GM12872 (cell line): ENCODE data around the gene KCNB1.

Experiments used
- CTCF ChIP-seq: IDR thresholded peaks from 3 replicates; pipeline ENCODE4 v1.5.1; 2011; ENCODE audit warnings: low read depth, mild to moderate bottlenecking, low read length, moderate library complexity; ENCODE audit not compliant: insufficient read depth

KCNB1 gene

GRCh38 chr20:49395183-49395582, 87.3 kb downstream of the KCNB1 start:
- no peak for TF ChIP-seq CTCF

- TF ChIP-seq CTCF = no peak
These were observed 87.7 kb downstream of the KCNB1 start for GRCh38 chr20:49394757-49395156.

DNA sequence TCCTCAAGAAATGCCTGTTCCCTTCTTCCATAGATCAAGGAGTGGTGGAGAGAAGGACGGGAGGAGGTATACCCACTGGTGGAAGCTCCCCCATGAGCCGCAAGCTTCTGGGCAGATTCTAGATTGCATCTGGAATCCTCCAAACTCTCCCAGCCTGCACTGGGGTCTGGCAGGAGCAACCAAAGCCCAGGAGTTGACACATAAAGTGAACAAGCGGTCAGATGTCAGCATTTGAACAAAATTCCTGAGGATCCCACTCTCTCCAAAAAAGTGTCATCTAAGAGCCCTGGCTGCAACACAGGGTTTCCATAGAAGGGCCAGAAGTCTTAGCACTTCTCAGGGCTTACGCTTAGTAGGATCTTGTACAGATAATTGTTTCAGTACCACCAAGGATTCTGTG, 88.2 kb downstream of the KCNB1 start:
- TF ChIP-seq CTCF = no peak

DNA sequence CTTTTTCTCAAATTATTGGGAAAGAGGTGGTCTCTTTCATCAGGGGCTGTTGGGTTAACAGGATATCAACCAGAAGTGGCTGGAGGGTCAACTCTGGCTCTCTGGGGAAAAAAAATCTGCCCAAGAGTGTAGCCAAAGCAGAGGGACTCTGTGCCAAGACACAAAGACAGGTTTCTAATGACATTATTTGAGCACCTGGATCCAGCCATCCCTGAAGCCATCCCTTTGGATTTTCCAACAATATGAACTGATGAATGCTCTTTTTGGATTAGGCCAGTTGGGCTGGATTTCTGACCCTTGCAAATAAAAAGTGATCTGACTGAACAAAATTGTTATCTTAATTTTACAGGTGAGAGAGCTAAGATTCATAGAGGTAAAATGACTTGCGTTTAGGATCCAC, 88.7 kb downstream of the KCNB1 start:
- TF ChIP-seq CTCF = no peak

DNA sequence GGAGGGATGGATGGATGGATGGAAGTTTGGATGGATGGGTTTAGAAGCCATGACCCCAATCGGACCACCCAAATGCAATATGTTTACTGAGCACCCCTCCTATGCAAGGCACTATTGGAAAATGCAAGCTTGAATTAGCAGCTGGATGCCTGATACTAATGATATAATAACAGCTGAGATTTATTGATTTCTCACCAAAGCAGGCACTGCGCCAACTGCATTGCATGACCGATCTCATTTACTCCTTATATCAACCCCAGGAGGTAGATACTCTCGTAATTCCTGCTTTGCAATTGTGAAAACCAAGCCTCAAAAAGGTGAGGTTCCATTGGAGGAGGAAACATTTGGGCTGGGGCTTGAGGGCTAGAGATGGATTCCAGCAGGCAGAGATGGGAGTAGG, 89.7 kb downstream of the KCNB1 start:
- no peak for TF ChIP-seq CTCF

DNA sequence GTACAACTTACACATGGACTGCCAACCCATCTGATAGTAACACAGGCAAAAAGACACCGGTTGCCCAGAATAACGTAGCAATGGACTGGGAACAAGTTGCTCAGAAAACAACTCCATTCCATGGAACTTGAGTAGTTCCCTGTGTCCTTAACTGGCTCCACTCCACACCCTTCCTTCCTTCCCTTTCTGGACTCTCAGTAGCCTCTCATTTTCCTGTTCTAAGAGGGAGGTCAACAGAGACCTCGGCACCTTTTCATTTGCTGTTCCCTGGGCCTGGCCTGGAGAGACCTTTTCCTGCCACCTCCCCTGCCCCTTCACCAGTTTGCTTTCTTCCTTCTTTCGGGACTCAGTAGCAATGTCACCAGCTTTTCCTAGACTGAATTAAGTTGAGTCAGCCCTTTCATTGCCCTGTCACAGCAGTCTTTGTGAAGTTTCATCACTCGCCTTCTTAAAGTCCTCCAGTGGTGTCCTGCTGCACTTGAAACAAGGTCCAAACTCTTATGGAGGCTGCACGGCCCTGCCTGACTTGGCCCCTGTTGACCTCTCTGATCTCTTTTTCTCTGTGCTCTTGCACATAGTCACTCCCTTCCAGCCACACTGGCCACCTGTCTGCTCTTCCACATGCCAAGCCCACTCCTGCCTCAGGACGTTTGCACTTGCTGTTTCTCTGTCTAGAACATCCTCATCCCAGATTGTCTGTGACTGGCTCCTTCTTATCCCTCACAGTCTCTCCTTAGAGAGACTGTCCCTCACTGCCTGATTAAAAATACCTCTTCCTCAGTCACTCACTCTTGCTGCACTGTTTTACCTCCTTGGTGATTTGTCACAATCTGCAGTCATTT, 90.8 kb downstream of the KCNB1 start:
- no peak for TF ChIP-seq CTCF

DNA sequence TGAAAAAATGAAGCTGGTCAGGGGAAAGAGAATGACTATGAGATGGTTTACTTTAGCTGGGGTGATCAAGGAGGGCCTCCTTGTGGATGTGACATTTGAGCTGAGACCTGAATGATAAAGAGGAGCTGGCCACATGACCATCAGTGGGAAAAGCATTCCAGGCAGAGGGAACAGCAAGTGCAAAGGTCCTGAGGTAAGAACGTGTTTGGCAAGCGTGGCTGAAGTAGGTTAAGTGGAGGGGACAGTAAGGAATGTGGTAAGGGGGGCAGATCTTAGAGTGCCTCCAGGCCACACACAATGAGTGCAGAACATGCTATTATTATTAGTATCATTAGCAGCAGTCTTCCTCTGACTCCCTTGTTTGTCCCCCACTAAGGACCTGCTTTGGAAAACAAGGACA, 92.6 kb downstream of the KCNB1 start:
- no peak for TF ChIP-seq CTCF

- TF ChIP-seq CTCF = no peak
These were observed 93.7 kb downstream of the KCNB1 start for GRCh38 chr20:49388744-49389143.
